ENCODE measurements around the gene RASL11B.

GRCh38 chr4:52822583-52822971, 39.5 kb upstream of the RASL11B start:
- TF ChIP-seq POLR2A (IDR thresholded peaks at IDR 0.05) (no peak), CTCF (IDR thresholded peaks at IDR 0.05) (no peak), POLR2AphosphoS5 (IDR thresholded peaks at IDR 0.05) (peak in 1 of 2 donors; percentile 55)
